Measurements from ENCODE around the gene TRABD2A.

- TF ChIP-seq, protein P1, sequence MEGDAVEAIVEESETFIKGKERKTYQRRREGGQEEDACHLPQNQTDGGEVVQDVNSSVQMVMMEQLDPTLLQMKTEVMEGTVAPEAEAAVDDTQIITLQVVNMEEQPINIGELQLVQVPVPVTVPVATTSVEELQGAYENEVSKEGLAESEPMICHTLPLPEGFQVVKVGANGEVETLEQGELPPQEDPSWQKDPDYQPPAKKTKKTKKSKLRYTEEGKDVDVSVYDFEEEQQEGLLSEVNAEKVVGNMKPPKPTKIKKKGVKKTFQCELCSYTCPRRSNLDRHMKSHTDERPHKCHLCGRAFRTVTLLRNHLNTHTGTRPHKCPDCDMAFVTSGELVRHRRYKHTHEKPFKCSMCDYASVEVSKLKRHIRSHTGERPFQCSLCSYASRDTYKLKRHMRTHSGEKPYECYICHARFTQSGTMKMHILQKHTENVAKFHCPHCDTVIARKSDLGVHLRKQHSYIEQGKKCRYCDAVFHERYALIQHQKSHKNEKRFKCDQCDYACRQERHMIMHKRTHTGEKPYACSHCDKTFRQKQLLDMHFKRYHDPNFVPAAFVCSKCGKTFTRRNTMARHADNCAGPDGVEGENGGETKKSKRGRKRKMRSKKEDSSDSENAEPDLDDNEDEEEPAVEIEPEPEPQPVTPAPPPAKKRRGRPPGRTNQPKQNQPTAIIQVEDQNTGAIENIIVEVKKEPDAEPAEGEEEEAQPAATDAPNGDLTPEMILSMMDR (optimal IDR thresholded peaks at IDR 0.05 in 1 of 3, IDR thresholded peaks at IDR 0.05 in 1 of 3, conservative IDR thresholded peaks at IDR 0.05 in 1 of 3; ENCODE audit: extremely low read depth in 1 of 3, insufficient read depth in 2 of 3, low read length in 3 of 3), result no peak
- no peak for TF ChIP-seq EZH2 (IDR thresholded peaks at IDR 0.05; ENCODE audit: low read length)
These were observed 25.2 kb downstream of the TRABD2A start for GRCh38 chr2:84855731-84856130.

Data from keratinocyte (primary cell).